ENCODE measurements around the gene SERP2.

- TF ChIP-seq CTCF (IDR thresholded peaks at IDR 0.05 in 2 of 3, conservative IDR thresholded peaks at IDR 0.05 in 1 of 3; ENCODE audit: control insufficient read depth in 2 of 3, extremely low read depth in 1 of 3, insufficient read depth in 1 of 3, low read depth in 3 of 3, low read length in 3 of 3) (no peak), SP1 (IDR thresholded peaks at IDR 0.05; ENCODE audit: low read depth, low read length) (no peak), SPI1 (IDR thresholded peaks at IDR 0.05; ENCODE audit: borderline replicate concordance, insufficient read depth, low read depth, low read length) (no peak)
- TF ChIP-seq, protein P1, sequence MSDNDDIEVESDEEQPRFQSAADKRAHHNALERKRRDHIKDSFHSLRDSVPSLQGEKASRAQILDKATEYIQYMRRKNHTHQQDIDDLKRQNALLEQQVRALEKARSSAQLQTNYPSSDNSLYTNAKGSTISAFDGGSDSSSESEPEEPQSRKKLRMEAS (IDR thresholded peaks at IDR 0.05; ENCODE audit: low read depth, low read length) = no peak
Measured at GRCh38 chr13:44373247-44373600, 400 bp upstream of the SERP2 start.

All from GM12878 (cell line).